ENCODE results near the gene RFX2. TPM values are rescaled to one million over a fixed set of nuclear protein-coding genes. Genes with fewer than 3 reads are reported as not detected.
A peak's percentile ranks its signal among the peaks of the same experiment; 100 is the strongest.

Gene RFX2
- total and polyA plus RNA-seq, 7 experiments from 2014 or later, result 3.8 to 18.4 (median 8.2) TPM

- no peak overlapping the region for H3K27ac ChIP-seq (ENCODE audit: low read depth, low read length)
- Mint-ChIP-seq H3K4me3 (no peak overlapping the region), H3K27ac (no peak overlapping the region), H3K36me3 (peaks cover 8 to 37% (median 17%) of the 10 kb centered on the region in 5 donors), H3K27me3 (no peaks in the 10 kb centered on the region), H3K4me1 (peaks cover 0 to 4% (median 0%) of the 10 kb centered on the region in 7 donors), H3K9me3 (peaks cover 0 to 12% (median 2%) of the 10 kb centered on the region in 11 donors)
- H3K9me3 ChIP-seq (ENCODE audit: control insufficient read depth in 2 of 3, low read length in 3 of 3), result no peaks in the 10 kb centered on the region
- ChIA-PET CTCF (no interaction called here), POLR2A (interaction anchor here (0.6 kb wide), 1 partner anchor 109 kb away, joined by 5 read pairs; no protein-coding TSS in a partner anchor)
- peaks cover 0 to 23% (median 0%) of the 10 kb centered on the region in 3 experiments for H3K36me3 ChIP-seq (ENCODE audit: control insufficient read depth in 2 of 3, insufficient read depth in 3 of 3, low read length in 3 of 3)
- intact Hi-C loops (cut with micrococcal nuclease), result no loop called here
- no peaks in the 10 kb centered on the region for H3K4me1 ChIP-seq (ENCODE audit: control insufficient read depth in 2 of 2, insufficient read depth in 2 of 2, low read length in 2 of 2)
- no peaks in the 10 kb centered on the region for H3K27me3 ChIP-seq (ENCODE audit: control insufficient read depth in 2 of 2, insufficient read depth in 2 of 2, low read length in 2 of 2)
- H3K4me3 ChIP-seq (ENCODE audit: low read length), result no peak overlapping the region
- DNase-seq (no peak), ATAC-seq (no peak)
Observed at GRCh38 chr19:6002591-6002990, 107.7 kb downstream of the RFX2 start.

GRCh38 chr19:6000228-6000847 is 110.0 kb downstream of the RFX2 start:
- no peak for ATAC-seq
- Histone ChIP-seq H3K36me3 (ENCODE audit: control insufficient read depth in 2 of 3, insufficient read depth in 3 of 3, low read length in 3 of 3) (peaks cover 0 to 25% (median 0%) of the 10 kb centered on the region in 3 experiments), H3K27ac (ENCODE audit: low read depth, low read length) (no peak overlapping the region), H3K4me1 (ENCODE audit: control insufficient read depth in 2 of 2, insufficient read depth in 2 of 2, low read length in 2 of 2) (no peaks in the 10 kb centered on the region), H3K27me3 (ENCODE audit: control insufficient read depth in 2 of 2, insufficient read depth in 2 of 2, low read length in 2 of 2) (no peaks in the 10 kb centered on the region), H3K9me3 (ENCODE audit: control insufficient read depth in 2 of 3, low read length in 3 of 3) (no peaks in the 10 kb centered on the region), H3K4me3 (ENCODE audit: low read length) (no peak overlapping the region)
- Mint-ChIP-seq H3K27ac (peak overlapping the region in 1 of 9 donors; percentile 28), H3K4me3 (no peak overlapping the region), H3K27me3 (no peaks in the 10 kb centered on the region), H3K9me3 (peaks cover 0 to 12% (median 2%) of the 10 kb centered on the region in 11 donors), H3K4me1 (peaks cover 0 to 1% (median 0%) of the 10 kb centered on the region in 7 donors), H3K36me3 (peaks cover 8 to 40% (median 17%) of the 10 kb centered on the region in 5 donors)
- no peak for DNase-seq
- CTCF ChIA-PET, result interaction anchor here (0.6 kb wide), 1 partner anchor 1601 kb away, joined by 4 read pairs; no protein-coding TSS in a partner anchor
- POLR2A ChIA-PET, result interaction anchor here (0.5 kb wide), 1 partner anchor 209 kb away, joined by 3 read pairs; no protein-coding TSS in a partner anchor
- intact Hi-C loops (cut with micrococcal nuclease), result no loop called here

DNA sequence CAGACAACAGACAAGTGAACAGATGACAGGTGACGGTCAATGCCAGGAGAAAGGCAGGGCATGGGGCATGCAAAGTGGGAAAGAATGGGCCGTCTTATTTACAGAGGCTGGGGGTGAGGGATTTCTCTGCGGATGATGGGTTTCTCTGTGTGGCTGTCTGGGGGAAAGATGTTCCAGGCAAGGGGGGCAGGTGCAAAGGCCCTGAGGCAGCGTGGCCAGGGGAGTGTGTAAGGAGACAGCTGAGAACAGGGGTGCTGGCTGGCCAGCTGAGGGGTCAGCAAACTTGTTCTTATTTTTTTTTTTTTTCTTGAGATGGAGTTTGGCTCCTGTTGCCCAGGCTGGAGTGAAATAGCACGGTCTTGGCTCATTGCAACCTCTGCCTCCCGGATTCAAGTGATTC is 110.6 kb downstream of the RFX2 start:
- Mint-ChIP-seq H3K4me3 (no peak overlapping the region), H3K36me3 (peaks cover 8 to 40% (median 17%) of the 10 kb centered on the region in 5 donors), H3K9me3 (peaks cover 0 to 12% (median 2%) of the 10 kb centered on the region in 11 donors), H3K4me1 (peaks cover 0 to 1% (median 0%) of the 10 kb centered on the region in 7 donors), H3K27ac (no peak overlapping the region), H3K27me3 (no peaks in the 10 kb centered on the region)
- Histone ChIP-seq H3K9me3 (ENCODE audit: control insufficient read depth in 2 of 3, low read length in 3 of 3) (no peaks in the 10 kb centered on the region), H3K27ac (ENCODE audit: low read depth, low read length) (no peak overlapping the region), H3K4me1 (ENCODE audit: control insufficient read depth in 2 of 2, insufficient read depth in 2 of 2, low read length in 2 of 2) (no peaks in the 10 kb centered on the region), H3K36me3 (ENCODE audit: control insufficient read depth in 2 of 3, insufficient read depth in 3 of 3, low read length in 3 of 3) (peaks cover 0 to 25% (median 0%) of the 10 kb centered on the region in 3 experiments), H3K27me3 (ENCODE audit: control insufficient read depth in 2 of 2, insufficient read depth in 2 of 2, low read length in 2 of 2) (no peaks in the 10 kb centered on the region), H3K4me3 (ENCODE audit: low read length) (no peak overlapping the region)
- CTCF ChIA-PET, result interaction anchor here (0.6 kb wide), 1 partner anchor 197 kb away, joined by 5 read pairs; no protein-coding TSS in a partner anchor
- intact Hi-C loops (cut with micrococcal nuclease), result no loop called here
- ATAC-seq (no peak), DNase-seq (no peak)
- POLR2A ChIA-PET, result interaction anchor here (0.5 kb wide), 1 partner anchor 208 kb away, joined by 3 read pairs; no protein-coding TSS in a partner anchor

GRCh38 chr19:5997371-5997770 is 112.9 kb downstream of the RFX2 start:
- H3K27me3 Mint-ChIP-seq, result no peaks in the 10 kb centered on the region
- no peak for ATAC-seq
- peaks cover 0 to 1% (median 0%) of the 10 kb centered on the region in 7 donors for H3K4me1 Mint-ChIP-seq
- intact Hi-C loops (cut with micrococcal nuclease), result no loop called here
- POLR2A ChIA-PET, result no interaction called here
- H3K4me3 Mint-ChIP-seq, result no peak overlapping the region
- H3K27ac ChIP-seq (ENCODE audit: low read depth, low read length), result no peak overlapping the region
- no peak overlapping the region for H3K27ac Mint-ChIP-seq
- no peaks in the 10 kb centered on the region for H3K9me3 ChIP-seq (ENCODE audit: control insufficient read depth in 2 of 3, low read length in 3 of 3)
- no peaks in the 10 kb centered on the region for H3K27me3 ChIP-seq (ENCODE audit: control insufficient read depth in 2 of 2, insufficient read depth in 2 of 2, low read length in 2 of 2)
- CTCF ChIA-PET, result interaction anchor here (1.3 kb wide), 1 partner anchor 10 kb away, joined by 3 read pairs; no protein-coding TSS in a partner anchor
- no peak overlapping the region for H3K4me3 ChIP-seq (ENCODE audit: low read length)
- DNase-seq, result no peak
- H3K36me3 ChIP-seq (ENCODE audit: control insufficient read depth in 2 of 3, insufficient read depth in 3 of 3, low read length in 3 of 3), result peaks cover 0 to 21% (median 0%) of the 10 kb centered on the region in 3 experiments
- H3K4me1 ChIP-seq (ENCODE audit: control insufficient read depth in 2 of 2, insufficient read depth in 2 of 2, low read length in 2 of 2), result no peaks in the 10 kb centered on the region
- peaks cover 0 to 12% (median 2%) of the 10 kb centered on the region in 11 donors for H3K9me3 Mint-ChIP-seq
- H3K36me3 Mint-ChIP-seq, result peaks cover 6 to 32% (median 17%) of the 10 kb centered on the region in 5 donors

- no peak for DNase-seq
- Mint-ChIP-seq H3K4me1 (peaks cover 0 to 1% (median 0%) of the 10 kb centered on the region in 7 donors), H3K9me3 (peaks cover 0 to 12% (median 2%) of the 10 kb centered on the region in 11 donors), H3K27ac (no peak overlapping the region), H3K4me3 (no peak overlapping the region), H3K36me3 (peaks cover 6 to 27% (median 17%) of the 10 kb centered on the region in 5 donors), H3K27me3 (no peaks in the 10 kb centered on the region)
- H3K9me3 ChIP-seq (ENCODE audit: control insufficient read depth in 2 of 3, low read length in 3 of 3), result no peaks in the 10 kb centered on the region
- H3K4me1 ChIP-seq (ENCODE audit: control insufficient read depth in 2 of 2, insufficient read depth in 2 of 2, low read length in 2 of 2), result no peaks in the 10 kb centered on the region
- H3K27me3 ChIP-seq (ENCODE audit: control insufficient read depth in 2 of 2, insufficient read depth in 2 of 2, low read length in 2 of 2), result no peaks in the 10 kb centered on the region
- no peak overlapping the region for H3K27ac ChIP-seq (ENCODE audit: low read depth, low read length)
- no peak for ATAC-seq
- intact Hi-C loops (cut with micrococcal nuclease), result no loop called here
- H3K36me3 ChIP-seq (ENCODE audit: control insufficient read depth in 2 of 3, insufficient read depth in 3 of 3, low read length in 3 of 3), result peaks cover 0 to 21% (median 0%) of the 10 kb centered on the region in 3 experiments
- H3K4me3 ChIP-seq (ENCODE audit: low read length), result no peak overlapping the region
- POLR2A ChIA-PET, result no interaction called here
- CTCF ChIA-PET, result interaction anchor here (1.3 kb wide), 1 partner anchor 9 kb away, joined by 3 read pairs; no protein-coding TSS in a partner anchor
Observed at GRCh38 chr19:5996623-5997320, 113.5 kb downstream of the RFX2 start.

- Mint-ChIP-seq H3K4me3 (no peak overlapping the region), H3K27me3 (no peaks in the 10 kb centered on the region), H3K9me3 (peaks cover 0 to 11% (median 2%) of the 10 kb centered on the region in 11 donors), H3K36me3 (peaks cover 6 to 26% (median 15%) of the 10 kb centered on the region in 5 donors), H3K4me1 (peaks cover 0 to 1% (median 0%) of the 10 kb centered on the region in 7 donors), H3K27ac (no peak overlapping the region)
- no peak overlapping the region for H3K27ac ChIP-seq (ENCODE audit: low read depth, low read length)
- no peaks in the 10 kb centered on the region for H3K27me3 ChIP-seq (ENCODE audit: control insufficient read depth in 2 of 2, insufficient read depth in 2 of 2, low read length in 2 of 2)
- ChIA-PET CTCF (no interaction called here), POLR2A (no interaction called here)
- intact Hi-C loops (cut with micrococcal nuclease), result no loop called here
- H3K4me3 ChIP-seq (ENCODE audit: low read length), result no peak overlapping the region
- H3K9me3 ChIP-seq (ENCODE audit: control insufficient read depth in 2 of 3, low read length in 3 of 3), result no peaks in the 10 kb centered on the region
- DNase-seq (no peak), ATAC-seq (no peak)
- H3K36me3 ChIP-seq (ENCODE audit: control insufficient read depth in 2 of 3, insufficient read depth in 3 of 3, low read length in 3 of 3), result peaks cover 0 to 18% (median 0%) of the 10 kb centered on the region in 3 experiments
- H3K4me1 ChIP-seq (ENCODE audit: control insufficient read depth in 2 of 2, insufficient read depth in 2 of 2, low read length in 2 of 2), result no peaks in the 10 kb centered on the region
Observed at GRCh38 chr19:5996102-5996501, 114.2 kb downstream of the RFX2 start.

All from naive thymus-derived CD4-positive, alpha-beta T cell (primary cell).